ENCODE measurements around the gene SMG6. TPM values are rescaled to one million over a fixed set of nuclear protein-coding genes. Genes with fewer than 3 reads are reported as not detected.

The SMG6 gene
- total and polyA plus RNA-seq, 2 of the 13 experiments (the other 11 are each of a cell fraction or from before 2014, with no cell fraction given), result 4.6 to 14.6 TPM

GRCh38 chr17:2140683-2141082 lies 162.9 kb downstream of the SMG6 start:
- H2AFZ ChIP-seq (ENCODE audit: low read length), result no peak overlapping the region
- intact Hi-C loops (cut with micrococcal nuclease; ENCODE audit: unreplicated experiment), result no loop called here
- DNase-seq (ENCODE audit: low spot score), result no peak
- no peak overlapping the region for H3K27ac ChIP-seq (ENCODE audit: extremely low read length, insufficient read depth, low read length)
- in situ Hi-C loops (cut with HindIII; ENCODE audit: extremely low pct_ligation_motif_present, low pct_unique_long_range_greater_than_20kb), result no loop called here
- no peaks in the 10 kb centered on the region for H3K9me3 ChIP-seq (ENCODE audit: low read length)
- no peak for TF ChIP-seq POLR2G (IDR thresholded peaks at IDR 0.05; ENCODE audit: low read depth, low read length)
- TF ChIP-seq, protein P1, sequence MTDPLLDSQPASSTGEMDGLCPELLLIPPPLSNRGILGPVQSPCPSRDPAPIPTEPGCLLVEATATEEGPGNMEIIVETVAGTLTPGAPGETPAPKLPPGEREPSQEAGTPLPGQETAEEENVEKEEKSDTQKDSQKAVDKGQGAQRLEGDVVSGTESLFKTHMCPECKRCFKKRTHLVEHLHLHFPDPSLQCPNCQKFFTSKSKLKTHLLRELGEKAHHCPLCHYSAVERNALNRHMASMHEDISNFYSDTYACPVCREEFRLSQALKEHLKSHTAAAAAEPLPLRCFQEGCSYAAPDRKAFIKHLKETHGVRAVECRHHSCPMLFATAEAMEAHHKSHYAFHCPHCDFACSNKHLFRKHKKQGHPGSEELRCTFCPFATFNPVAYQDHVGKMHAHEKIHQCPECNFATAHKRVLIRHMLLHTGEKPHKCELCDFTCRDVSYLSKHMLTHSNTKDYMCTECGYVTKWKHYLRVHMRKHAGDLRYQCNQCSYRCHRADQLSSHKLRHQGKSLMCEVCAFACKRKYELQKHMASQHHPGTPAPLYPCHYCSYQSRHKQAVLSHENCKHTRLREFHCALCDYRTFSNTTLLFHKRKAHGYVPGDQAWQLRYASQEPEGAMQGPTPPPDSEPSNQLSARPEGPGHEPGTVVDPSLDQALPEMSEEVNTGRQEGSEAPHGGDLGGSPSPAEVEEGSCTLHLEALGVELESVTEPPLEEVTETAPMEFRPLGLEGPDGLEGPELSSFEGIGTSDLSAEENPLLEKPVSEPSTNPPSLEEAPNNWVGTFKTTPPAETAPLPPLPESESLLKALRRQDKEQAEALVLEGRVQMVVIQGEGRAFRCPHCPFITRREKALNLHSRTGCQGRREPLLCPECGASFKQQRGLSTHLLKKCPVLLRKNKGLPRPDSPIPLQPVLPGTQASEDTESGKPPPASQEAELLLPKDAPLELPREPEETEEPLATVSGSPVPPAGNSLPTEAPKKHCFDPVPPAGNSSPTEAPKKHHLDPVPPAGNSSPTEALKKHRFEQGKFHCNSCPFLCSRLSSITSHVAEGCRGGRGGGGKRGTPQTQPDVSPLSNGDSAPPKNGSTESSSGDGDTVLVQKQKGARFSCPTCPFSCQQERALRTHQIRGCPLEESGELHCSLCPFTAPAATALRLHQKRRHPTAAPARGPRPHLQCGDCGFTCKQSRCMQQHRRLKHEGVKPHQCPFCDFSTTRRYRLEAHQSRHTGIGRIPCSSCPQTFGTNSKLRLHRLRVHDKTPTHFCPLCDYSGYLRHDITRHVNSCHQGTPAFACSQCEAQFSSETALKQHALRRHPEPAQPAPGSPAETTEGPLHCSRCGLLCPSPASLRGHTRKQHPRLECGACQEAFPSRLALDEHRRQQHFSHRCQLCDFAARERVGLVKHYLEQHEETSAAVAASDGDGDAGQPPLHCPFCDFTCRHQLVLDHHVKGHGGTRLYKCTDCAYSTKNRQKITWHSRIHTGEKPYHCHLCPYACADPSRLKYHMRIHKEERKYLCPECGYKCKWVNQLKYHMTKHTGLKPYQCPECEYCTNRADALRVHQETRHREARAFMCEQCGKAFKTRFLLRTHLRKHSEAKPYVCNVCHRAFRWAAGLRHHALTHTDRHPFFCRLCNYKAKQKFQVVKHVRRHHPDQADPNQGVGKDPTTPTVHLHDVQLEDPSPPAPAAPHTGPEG (CRISPR knock-in tag; IDR thresholded peaks at IDR 0.05), result no peak
- no peak for TF ChIP-seq PBX3 (CRISPR knock-in tag; IDR thresholded peaks at IDR 0.05; ENCODE audit: borderline replicate concordance)
- CTCF ChIA-PET (ENCODE audit: low intra/inter-chr PET ratio, low total read pairs), result no interaction called here
- H3K36me3 ChIP-seq (replicated peaks in 1 of 2; ENCODE audit: control insufficient read depth in 1 of 2, insufficient read depth in 2 of 2, low read length in 2 of 2), result peaks cover 3 to 5% of the 10 kb centered on the region in 2 experiments; a peak in 1 of 5 replicates
- no peak for ATAC-seq
- H3K79me2 ChIP-seq (ENCODE audit: insufficient read depth, low read length), result no peaks in the 10 kb centered on the region
- POLR2A ChIA-PET, result no interaction called here
- H3K4me1 ChIP-seq (ENCODE audit: insufficient read depth, low read length), result peaks cover 34% of the 10 kb centered on the region
- H3K4me2 ChIP-seq (ENCODE audit: low read depth, low read length), result no peak overlapping the region
- H3K9ac ChIP-seq (ENCODE audit: insufficient read depth, low read depth, low read length), result no peak overlapping the region
- no peaks in the 10 kb centered on the region for H4K20me1 ChIP-seq (ENCODE audit: insufficient read depth, low read length)
- no TSS peak for BruUV-seq (replicated peaks)
- no peak for FAIRE-seq
- no peaks in the 10 kb centered on the region for H3K27me3 ChIP-seq (ENCODE audit: control insufficient read depth in 1 of 2, insufficient read depth in 2 of 2, low read length in 2 of 2)
- H3K4me3 ChIP-seq (replicated peaks in 1 of 3; ENCODE audit: insufficient read depth in 1 of 3, low read depth in 2 of 3, low read length in 3 of 3), result no peak overlapping the region

Measured in HepG2 (cell line).